ENCODE results near the gene CACNA2D4.
A peak's percentile ranks its signal among the peaks of the same experiment; 100 is the strongest.

The CACNA2D4 gene

GRCh38 chr12:1810931-1811280 is 107.5 kb downstream of the CACNA2D4 start:
- H3K4me3 ChIP-seq (ENCODE audit: low read depth, low read length), result no peak overlapping the region
- DNase-seq (ENCODE audit: low read depth), result no peak

- H3K4me3 ChIP-seq (ENCODE audit: low read depth, low read length), result no peak overlapping the region
- no peak for DNase-seq (ENCODE audit: low read depth)
These were observed 108.1 kb downstream of the CACNA2D4 start for GRCh38 chr12:1810201-1810930.

GRCh38 chr12:1809591-1810190 is 108.8 kb downstream of the CACNA2D4 start:
- H3K4me3 ChIP-seq (ENCODE audit: low read depth, low read length), result no peak overlapping the region
- no peak for DNase-seq (ENCODE audit: low read depth)

GRCh38 chr12:1808798-1809480 is 109.5 kb downstream of the CACNA2D4 start:
- DNase-seq (ENCODE audit: low read depth), result no peak
- H3K4me3 ChIP-seq (ENCODE audit: low read depth, low read length), result no peak overlapping the region

GRCh38 chr12:1808036-1808797 is 110.2 kb downstream of the CACNA2D4 start:
- no peak for DNase-seq (ENCODE audit: low read depth)
- H3K4me3 ChIP-seq (ENCODE audit: low read depth, low read length), result no peak overlapping the region

DNA sequence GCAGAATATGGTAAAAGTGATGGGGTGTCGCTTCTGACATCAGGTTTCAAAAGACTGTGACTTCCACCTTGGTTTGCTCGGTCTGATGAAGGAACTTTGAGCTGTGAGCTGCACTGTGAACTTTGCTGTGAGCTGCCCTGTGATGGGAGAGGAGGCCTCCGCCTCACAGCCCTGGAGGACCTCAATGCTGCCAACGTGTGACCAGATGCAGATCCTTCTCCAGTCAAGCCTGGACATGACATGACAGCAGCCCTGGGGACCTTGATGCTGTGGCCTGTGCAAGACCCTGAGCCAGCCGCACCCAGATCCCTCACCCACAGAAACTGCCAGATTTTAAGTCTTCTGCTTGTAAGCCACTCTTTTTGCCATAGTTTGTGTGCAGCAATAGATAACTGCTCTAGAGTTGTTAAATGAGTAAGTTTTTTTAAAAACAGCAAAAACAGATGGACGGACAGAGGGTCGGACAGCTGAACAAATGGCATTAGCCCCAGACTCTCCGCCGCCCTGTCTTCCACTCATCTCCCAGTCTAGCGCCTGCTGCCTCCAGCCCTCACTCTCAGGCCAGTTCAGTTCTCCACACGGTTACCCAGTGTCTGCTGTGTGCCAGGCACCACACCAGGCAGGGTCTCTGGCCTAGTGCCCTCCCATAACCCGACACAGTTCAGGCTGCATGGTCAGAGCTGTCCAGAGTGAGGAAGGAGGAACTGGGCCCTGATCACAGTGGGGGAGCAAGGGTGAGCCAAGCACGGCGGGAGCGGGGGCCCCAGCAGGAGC is 111.2 kb downstream of the CACNA2D4 start:
- H3K4me3 ChIP-seq (ENCODE audit: low read depth, low read length), result no peak overlapping the region

GRCh38 chr12:1806301-1807086 is 112.0 kb downstream of the CACNA2D4 start:
- H3K4me3 ChIP-seq (ENCODE audit: low read depth, low read length), result no peak overlapping the region
- DNase-seq (ENCODE audit: low read depth), result no peak

More for the DNA sequence above, 111.2 kb downstream of the CACNA2D4 start:
- DNase-seq (ENCODE audit: low read depth), result no peak

GRCh38 chr12:1805441-1806081 is 112.9 kb downstream of the CACNA2D4 start:
- H3K4me3 ChIP-seq (ENCODE audit: low read depth, low read length), result no peak overlapping the region
- DNase-seq (ENCODE audit: low read depth), result no peak

DNA sequence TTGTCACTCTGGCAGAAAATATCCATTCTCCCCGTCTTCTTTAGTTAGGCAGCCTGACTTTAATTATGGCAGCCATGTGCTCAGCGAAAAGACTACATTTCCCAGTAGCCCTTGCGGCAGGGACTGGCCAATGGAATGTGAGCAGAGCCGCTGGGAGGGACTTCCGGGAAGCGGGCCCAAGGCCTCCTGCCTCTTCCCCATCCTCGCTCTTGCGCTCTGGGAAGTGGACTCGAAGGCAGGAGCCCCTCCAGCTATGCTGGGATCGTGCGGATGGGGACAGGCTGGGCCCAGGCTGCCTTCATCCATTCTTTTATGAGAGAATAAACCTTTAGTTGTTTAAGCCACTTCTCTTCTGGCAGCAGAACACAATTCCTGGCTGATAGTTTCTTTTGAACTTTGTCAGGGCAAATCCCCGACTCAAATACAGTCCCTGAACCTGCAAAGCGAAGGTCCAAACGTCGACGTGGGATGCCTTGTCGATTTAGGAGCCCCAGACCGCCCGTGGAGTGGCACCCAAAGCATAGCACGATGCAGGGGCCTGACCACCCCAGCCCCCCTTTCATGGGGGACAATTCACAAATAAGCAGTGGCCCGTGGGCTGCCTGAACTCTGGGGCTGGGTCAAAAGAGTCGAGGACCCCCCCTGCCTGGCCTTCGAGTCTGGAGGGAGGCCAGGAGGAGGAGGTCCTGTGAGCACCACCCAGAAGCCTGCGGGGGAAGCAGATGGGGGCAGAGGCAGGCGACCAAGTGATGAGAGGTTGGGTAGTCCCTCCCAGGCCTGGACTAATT is 113.7 kb downstream of the CACNA2D4 start:
- DNase-seq (ENCODE audit: low read depth), result peak; percentile 64
- no peak overlapping the region for H3K4me3 ChIP-seq (ENCODE audit: low read depth, low read length)

DNA sequence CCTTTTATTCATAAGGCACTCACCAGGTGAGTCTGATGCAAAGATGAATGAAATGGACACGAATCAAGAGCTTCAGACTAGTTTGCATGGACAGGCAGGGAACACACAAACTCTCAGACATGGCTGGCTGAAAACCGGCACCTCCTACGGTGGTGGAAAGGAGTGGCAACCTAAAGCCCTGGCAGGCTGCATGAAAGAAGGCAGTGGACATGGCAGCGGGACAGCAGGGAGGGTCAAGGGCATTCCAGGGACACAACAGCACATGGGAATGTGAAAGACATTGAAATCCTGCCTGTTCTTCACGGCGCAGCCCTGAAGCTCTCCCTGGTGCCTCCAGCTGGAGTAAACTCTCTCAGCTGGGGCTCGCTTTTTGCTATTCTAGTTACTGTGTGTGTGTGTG is 114.7 kb downstream of the CACNA2D4 start:
- DNase-seq (ENCODE audit: low read depth), result no peak
- no peak overlapping the region for H3K4me3 ChIP-seq (ENCODE audit: low read depth, low read length)

DNA sequence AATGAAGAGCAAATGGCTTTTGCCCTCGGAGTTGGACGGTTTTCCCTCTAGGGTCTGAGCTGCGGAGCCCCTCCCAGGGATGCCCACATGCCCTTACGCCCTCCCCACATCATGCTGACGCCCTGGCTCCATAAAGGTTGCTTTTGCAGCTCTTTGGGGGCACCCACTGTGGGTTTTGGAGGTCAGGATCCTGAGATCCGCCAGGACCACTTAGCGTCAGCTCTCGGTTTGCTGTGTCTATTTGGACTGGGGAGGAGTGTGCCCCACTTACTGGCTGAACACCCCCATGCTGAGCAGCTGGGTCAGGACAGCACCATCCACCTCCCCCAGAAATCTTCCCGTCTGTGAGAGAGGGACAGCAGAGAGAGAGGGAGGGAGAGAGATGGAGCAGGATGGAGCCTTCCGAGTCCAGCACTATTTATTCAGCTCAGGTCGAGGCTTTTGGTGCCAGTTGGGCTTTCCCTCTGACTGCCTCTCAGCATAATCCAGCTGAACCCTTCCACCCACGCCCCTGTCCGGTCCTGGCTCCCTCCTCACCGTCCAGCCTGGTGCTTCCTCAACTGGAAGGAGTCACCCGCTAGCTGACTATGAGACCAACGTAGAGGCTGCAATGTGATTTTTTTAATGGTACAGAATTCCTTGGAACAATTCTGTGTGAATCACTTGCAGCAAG is 117.0 kb downstream of the CACNA2D4 start:
- no peak overlapping the region for H3K4me3 ChIP-seq (ENCODE audit: low read depth, low read length)
- DNase-seq (ENCODE audit: low read depth), result no peak

DNA sequence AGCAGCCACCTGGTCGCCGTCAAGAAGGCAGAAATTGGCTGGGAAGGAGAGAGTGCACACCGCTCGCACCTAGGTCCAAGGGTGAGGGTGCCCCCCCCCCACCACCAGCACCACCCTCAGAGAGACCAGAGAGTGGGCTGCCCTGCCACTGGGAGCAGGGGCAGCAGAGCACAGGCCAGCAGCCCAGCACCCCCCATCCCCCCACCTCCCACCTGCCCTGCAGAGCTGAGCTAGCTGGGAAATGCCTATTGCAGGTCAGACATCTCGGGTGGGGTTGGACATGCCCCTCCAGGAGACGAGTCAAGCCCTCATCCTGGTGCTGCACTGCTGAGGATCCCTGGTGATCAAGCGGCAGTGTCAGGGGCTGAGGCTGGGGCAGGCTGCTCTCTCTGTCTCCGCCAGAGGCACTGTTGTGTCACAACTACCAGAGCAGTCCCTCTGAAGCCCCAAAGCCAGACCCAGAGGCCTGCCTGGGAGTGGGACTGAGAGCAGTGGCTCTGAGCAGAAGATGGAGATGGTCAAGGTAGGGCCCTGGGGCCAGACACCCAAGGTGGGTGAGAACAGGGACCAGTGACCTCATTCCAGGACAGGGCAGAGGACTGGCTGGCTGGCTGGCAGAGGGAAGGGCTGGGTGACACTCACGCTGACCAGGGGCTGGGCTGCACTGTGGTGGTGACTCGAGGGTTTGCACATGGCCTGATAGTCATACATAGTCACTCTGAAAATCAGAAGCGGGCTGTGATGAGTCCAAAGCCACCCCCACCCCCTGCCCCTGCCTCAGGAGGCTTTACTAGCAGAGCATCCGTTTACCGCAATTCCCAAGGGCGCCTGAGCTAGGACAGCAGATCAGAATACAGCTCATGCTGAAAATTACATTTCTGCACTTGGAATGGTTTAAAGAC is 117.8 kb downstream of the CACNA2D4 start:
- no peak for DNase-seq (ENCODE audit: low read depth)

GRCh38 chr12:1799882-1800400 is 118.5 kb downstream of the CACNA2D4 start:
- no peak overlapping the region for H3K4me3 ChIP-seq (ENCODE audit: low read depth, low read length)
- no peak for DNase-seq (ENCODE audit: low read depth)

More for the DNA sequence above, 117.8 kb downstream of the CACNA2D4 start:
- no peak overlapping the region for H3K4me3 ChIP-seq (ENCODE audit: low read depth, low read length)

DNA sequence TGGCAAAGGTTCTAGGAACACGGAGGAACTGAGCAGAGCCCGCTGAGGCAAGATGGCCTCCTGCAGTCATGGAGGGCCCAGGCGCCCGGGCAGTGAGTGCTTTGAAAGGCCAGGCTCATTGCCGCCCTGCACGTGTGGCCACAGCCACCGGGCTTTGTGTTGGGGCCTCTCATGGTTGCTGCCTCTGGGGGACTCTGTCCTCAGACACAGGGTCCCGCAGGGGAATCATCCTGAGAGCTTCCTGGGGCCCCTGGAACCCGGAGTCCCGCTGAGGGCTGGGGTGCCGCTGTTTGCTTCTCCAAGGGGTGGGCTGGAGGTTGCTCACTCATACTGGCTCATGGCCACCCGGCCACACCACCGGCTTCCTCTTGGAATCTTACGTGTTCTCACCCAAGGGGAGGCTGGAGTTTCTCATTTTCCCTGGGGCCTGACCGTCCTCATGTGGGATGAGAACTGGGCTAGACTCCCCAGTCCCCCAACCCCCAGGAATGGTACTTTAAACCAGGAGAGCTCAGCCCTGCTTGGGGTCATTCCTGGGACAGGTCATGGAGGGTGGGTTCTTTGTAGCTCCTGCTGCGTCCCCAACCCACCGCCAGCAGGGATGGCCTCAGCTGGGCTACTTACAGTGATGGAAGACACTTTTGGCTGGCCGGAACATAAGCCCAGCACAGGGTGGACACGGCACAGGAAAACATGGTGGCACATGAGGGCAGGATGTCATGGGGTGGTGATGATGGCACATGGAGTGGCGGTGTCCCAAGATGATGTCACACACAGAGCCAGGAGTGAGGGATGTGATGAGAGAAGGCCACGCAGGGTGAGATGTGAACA is 119.2 kb downstream of the CACNA2D4 start:
- DNase-seq (ENCODE audit: low read depth), result no peak
- H3K4me3 ChIP-seq (ENCODE audit: low read depth, low read length), result no peak overlapping the region

GRCh38 chr12:1798641-1799020 is 119.8 kb downstream of the CACNA2D4 start:
- no peak for DNase-seq (ENCODE audit: low read depth)
- no peak overlapping the region for H3K4me3 ChIP-seq (ENCODE audit: low read depth, low read length)

Measured in skeletal muscle cell (primary cell).